ENCODE data around the gene GSTM1.

GRCh38 chr1:109667452-109668122 lies 20.0 kb upstream of the GSTM1 start, which contains the start of gene GSTM2:
- no peak for TF ChIP-seq CTCF (IDR thresholded peaks at IDR 0.05)
- TF ChIP-seq POLR2A (IDR thresholded peaks at IDR 0.05): peak in 1 of 2 donors; percentile 46
